ENCODE data around the gene BRIP1.

Gene BRIP1

GRCh38 chr17:61746248-61746985 lies 116.9 kb downstream of the BRIP1 start:
- no peak for DNase-seq (ENCODE audit: extremely low spot score)
- CTCF ChIA-PET, result interaction anchor here (1.0 to 1.4 kb wide), 2 partner anchors 18 to 25 kb away, joined by 3 read pairs; no protein-coding TSS in a partner anchor
- POLR2A ChIA-PET, result no interaction called here
- no peak for TF ChIP-seq CTCF (IDR thresholded peaks at IDR 0.05; ENCODE audit: control extremely low read depth, extremely low read depth, low read depth, missing control alignments)

DNA sequence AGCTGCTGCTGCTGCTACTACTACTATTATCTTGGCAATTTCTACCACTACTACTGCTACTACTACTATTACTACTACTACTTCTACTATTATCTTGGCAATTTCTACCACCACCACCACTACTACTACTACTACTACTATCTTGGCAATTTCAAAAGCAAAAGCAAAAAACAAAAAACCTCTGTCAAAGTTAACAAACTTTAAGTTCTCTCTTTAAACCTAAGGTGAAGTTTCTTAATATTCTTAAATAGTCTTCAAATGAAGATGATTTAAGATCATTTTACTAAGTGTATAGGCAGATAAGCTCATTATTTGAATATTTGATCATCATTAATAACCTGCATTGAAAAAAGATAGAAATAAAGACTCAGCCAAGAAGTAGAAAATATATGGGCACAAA lies 118.5 kb downstream of the BRIP1 start:
- ChIA-PET CTCF (interaction anchor here (0.9 to 1.4 kb wide), 3 partner anchors 18 to 90 kb away, joined by 3 read pairs; no protein-coding TSS in a partner anchor), POLR2A (no interaction called here)
- DNase-seq (ENCODE audit: extremely low spot score), result no peak
- TF ChIP-seq CTCF (IDR thresholded peaks at IDR 0.05; ENCODE audit: control extremely low read depth, extremely low read depth, low read depth, missing control alignments), result no peak

- no peak for TF ChIP-seq CTCF (IDR thresholded peaks at IDR 0.05; ENCODE audit: control extremely low read depth, extremely low read depth, low read depth, missing control alignments)
- ChIA-PET POLR2A (no interaction called here), CTCF (interaction anchor here (0.7 to 1.0 kb wide), 3 partner anchors 14 to 90 kb away, joined by 3 read pairs; no protein-coding TSS in a partner anchor)
- no peak for DNase-seq (ENCODE audit: extremely low spot score)
Observed at GRCh38 chr17:61744252-61744651, 119.1 kb downstream of the BRIP1 start.

DNA sequence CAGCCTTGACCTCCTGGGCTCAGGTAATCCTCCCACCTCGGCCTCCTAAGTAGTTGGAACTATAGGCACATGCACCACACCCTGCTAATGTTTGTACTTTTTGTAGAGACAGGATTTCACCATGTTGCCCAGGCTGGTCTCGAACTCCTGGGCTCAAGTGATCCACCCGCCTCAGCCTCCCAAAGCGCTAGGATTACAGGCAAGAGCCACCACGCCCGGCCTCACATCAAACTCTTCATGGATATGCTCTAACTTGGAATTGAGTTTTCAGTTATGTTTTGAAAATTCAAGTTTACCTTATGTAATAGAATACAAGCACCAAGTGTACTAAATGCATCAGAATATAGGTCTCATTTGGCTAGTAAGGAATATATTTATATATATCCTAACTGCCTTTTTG lies 119.6 kb downstream of the BRIP1 start:
- TF ChIP-seq CTCF (IDR thresholded peaks at IDR 0.05; ENCODE audit: control extremely low read depth, extremely low read depth, low read depth, missing control alignments), result no peak
- POLR2A ChIA-PET, result no interaction called here
- DNase-seq (ENCODE audit: extremely low spot score), result no peak
- CTCF ChIA-PET, result interaction anchor here (0.7 kb wide), 1 partner anchor 14 kb away, joined by 3 read pairs; no protein-coding TSS in a partner anchor

- ChIA-PET CTCF (interaction anchor here (1.4 to 1.6 kb wide), 2 partner anchors 9 to 37 kb away, joined by 3 to 6 read pairs; no protein-coding TSS in a partner anchor), POLR2A (no interaction called here)
- TF ChIP-seq CTCF (IDR thresholded peaks at IDR 0.05; ENCODE audit: control extremely low read depth, extremely low read depth, low read depth, missing control alignments), result no peak
- DNase-seq (ENCODE audit: extremely low spot score), result no peak
Observed at GRCh38 chr17:61739002-61739401, 124.3 kb downstream of the BRIP1 start.

DNA sequence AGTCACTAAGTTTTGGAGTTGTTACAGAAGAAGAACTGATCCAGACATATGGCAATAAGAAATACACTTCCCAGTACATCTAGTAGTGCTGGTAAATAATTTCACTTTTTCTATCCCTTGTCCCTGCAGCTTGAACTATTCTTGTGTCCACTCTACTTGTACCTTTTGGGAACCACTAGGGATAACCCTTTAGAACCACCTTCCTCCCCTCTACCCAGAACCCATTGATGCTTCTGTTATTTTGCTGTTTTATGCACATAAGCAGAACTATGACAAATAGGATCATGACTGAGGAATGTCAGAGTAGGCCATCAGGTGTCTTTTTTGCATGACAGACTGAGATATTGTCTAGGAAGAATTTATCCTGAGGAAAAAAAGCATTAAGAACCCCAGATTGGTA lies 125.1 kb downstream of the BRIP1 start:
- ChIA-PET POLR2A (no interaction called here), CTCF (interaction anchor here (1.6 kb wide), 1 partner anchor 8 kb away, joined by 6 read pairs; no protein-coding TSS in a partner anchor)
- no peak for DNase-seq (ENCODE audit: extremely low spot score)
- TF ChIP-seq CTCF (IDR thresholded peaks at IDR 0.05; ENCODE audit: control extremely low read depth, extremely low read depth, low read depth, missing control alignments), result no peak

Data from GM10248 (cell line).